GM12864 (cell line): ENCODE data around the gene CCDC17.

Source experiments
- DNase-seq: peaks from one replicate; pipeline ENCODE4 v3.0.0-alpha.2; 2011; ENCODE audit warnings: low read depth
- H3K4me3 ChIP-seq: 2 replicates; pipeline ENCODE4 v1.5.1; 2011; ENCODE audit warnings: mild to moderate bottlenecking, low read depth, low read length, control low read depth
- TF ChIP-seq, protein P1 (sequence below): IDR thresholded peaks from 2 replicates; pipeline ENCODE4 v1.5.1; 2011; ENCODE audit warnings: low read depth, mild to moderate bottlenecking, moderate library complexity, low read length, control low read depth, inconsistent platforms; ENCODE audit errors: missing control alignments

Gene CCDC17

DNA sequence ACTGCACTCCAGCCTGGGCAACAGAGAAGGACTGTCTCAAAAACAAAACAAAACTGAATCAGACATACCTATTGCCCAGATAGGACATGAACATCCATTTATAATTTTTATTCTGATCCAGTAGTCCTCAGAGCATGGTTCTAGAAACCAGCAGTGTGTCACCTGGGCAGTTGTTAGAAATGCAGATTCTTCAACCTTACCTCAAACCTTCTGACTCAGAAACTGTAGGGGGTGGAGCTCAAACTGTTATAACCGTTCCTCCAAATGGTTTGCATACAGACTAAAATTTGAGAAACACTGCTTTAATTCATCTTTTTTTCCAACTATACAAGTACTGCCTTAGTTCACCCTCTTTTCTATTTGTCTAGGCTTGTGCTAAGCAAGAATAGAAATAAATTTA is 34.0 kb downstream of the CCDC17 start:
- no peak overlapping the region for H3K4me3 ChIP-seq
- DNase-seq: no peak
- TF ChIP-seq, protein P1, sequence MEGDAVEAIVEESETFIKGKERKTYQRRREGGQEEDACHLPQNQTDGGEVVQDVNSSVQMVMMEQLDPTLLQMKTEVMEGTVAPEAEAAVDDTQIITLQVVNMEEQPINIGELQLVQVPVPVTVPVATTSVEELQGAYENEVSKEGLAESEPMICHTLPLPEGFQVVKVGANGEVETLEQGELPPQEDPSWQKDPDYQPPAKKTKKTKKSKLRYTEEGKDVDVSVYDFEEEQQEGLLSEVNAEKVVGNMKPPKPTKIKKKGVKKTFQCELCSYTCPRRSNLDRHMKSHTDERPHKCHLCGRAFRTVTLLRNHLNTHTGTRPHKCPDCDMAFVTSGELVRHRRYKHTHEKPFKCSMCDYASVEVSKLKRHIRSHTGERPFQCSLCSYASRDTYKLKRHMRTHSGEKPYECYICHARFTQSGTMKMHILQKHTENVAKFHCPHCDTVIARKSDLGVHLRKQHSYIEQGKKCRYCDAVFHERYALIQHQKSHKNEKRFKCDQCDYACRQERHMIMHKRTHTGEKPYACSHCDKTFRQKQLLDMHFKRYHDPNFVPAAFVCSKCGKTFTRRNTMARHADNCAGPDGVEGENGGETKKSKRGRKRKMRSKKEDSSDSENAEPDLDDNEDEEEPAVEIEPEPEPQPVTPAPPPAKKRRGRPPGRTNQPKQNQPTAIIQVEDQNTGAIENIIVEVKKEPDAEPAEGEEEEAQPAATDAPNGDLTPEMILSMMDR: no peak

DNA sequence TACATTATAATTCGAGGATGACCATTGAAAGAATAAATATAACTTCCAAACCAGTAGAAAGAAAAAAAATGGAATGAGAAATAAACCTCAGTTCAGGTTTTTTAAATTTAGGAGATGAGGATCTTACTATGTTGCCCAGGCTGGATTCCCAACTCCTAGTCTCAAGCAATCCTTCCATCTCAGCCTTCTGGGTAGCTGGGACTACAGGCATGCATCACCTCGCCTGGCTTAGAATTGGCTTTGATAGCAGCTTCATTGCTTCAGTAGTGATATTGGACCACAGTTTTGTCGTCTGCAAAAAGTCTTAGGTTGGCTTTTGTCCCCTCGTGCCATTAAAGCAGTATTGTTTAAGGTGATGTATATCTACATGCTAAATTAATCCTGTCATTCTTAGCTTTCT is 37.1 kb downstream of the CCDC17 start:
- TF ChIP-seq, protein P1: no peak
- peak overlapping the region; percentile 18; the same call in 1 of the 2 replicates for H3K4me3 ChIP-seq
- no peak for DNase-seq

- TF ChIP-seq, protein P1: no peak
- DNase-seq: no peak
- peak overlapping the region; percentile 84 for H3K4me3 ChIP-seq
Observed at GRCh38 chr1:45585496-45586075, 38.3 kb downstream of the CCDC17 start.

GRCh38 chr1:45585110-45585426 is 38.8 kb downstream of the CCDC17 start:
- DNase-seq: no peak
- TF ChIP-seq, protein P1: no peak
- H3K4me3 ChIP-seq: peak overlapping the region; percentile 84

DNA sequence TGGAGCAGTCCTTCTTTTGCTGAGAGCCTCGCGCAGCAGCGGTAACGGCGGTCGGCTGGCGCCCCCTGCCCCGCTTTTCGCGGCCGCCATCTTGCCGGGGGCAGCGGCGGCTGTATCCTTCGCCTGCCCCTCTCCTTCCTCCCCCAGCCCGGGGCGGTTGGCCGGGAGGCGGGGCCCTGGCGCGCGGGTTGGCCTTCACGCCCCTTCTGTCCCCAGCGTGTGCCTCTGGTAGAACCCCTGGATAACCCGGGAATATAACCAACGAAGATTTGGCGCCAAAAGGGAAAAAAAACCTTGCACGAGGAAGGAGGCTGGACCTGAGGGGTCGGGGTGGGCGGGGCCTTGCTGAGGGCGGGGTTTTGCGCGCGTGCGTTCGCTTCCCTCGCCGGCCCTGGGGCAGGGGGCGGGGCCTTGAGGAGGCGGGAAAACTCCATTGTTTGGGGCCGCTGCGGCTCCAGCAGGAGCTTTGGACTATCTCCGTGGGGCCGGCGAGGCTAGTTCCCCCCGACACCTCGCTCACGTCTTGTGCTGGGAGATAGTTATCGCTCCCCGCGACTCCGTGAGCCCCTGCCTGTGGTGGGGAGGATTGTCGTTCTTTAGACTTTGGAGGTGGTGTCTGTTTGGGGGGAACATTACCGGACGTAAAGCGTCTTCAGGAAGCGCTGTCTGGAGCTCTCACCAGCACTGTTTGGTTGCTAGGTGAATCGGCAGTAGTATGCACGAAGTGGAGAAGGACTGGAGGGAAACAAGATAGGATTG is 39.3 kb downstream of the CCDC17 start:
- TF ChIP-seq, protein P1: peak; percentile 22
- peak overlapping the region; percentile 84 for H3K4me3 ChIP-seq
- DNase-seq: peak; percentile 51

- DNase-seq: peak; percentile 47
- peak within 1 kb of the TSS; percentile 84 for H3K4me3 ChIP-seq
- TF ChIP-seq, protein P1: no peak
Observed at GRCh38 chr1:45583666-45584350, 40.0 kb downstream of the CCDC17 start, which contains the start of gene NASP. Gene NASP, plus strand, starts transcription at chr1:45584041. Its CDS starts 106 bp downstream, at chr1:45584147.
